GM23248 (cell line): ENCODE results near the gene TSEN2.

ENCODE experiments used
- EZH2 ChIP-seq: fragments of 200-600 bp; sonication (generic); IDR thresholded peaks from 2 replicates; pipeline ENCODE4 v1.6.1; 2018; ENCODE audit warnings: antibody characterized with exemption, mild to moderate bottlenecking; ENCODE audit not compliant: insufficient read depth, poor library complexity, severe bottlenecking
- EZH2phosphoT487 ChIP-seq: fragments of 200-600 bp; sonication (generic); IDR thresholded peaks from 2 replicates; pipeline ENCODE4 v1.6.1; 2018; ENCODE audit warnings: antibody characterized with exemption, moderate library complexity, mild to moderate bottlenecking, low read depth; ENCODE audit not compliant: insufficient read depth

DNA sequence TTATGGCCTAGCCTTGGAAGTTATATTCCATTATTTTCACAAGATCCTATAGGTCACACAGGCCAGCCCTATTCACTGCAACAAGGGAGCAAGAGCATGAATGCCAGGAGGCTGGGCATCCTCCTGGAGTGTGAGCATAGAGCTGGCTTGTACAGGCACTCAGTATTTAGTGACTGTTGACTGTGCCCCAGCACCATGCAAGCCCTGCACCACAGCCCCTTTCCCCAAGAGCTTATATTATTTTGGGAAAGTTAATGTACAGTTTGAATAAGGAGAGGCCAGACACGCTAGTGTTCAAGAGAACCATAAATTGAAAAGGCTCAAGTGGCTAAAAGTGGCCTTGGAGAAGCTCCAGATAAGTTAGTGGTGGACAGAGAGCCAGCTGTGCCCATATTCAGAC is 32.3 kb upstream of the TSEN2 start:
- TF ChIP-seq EZH2 (no peak), EZH2phosphoT487 (no peak)
